ENCODE results near the gene CCNF.

CCNF gene

DNA sequence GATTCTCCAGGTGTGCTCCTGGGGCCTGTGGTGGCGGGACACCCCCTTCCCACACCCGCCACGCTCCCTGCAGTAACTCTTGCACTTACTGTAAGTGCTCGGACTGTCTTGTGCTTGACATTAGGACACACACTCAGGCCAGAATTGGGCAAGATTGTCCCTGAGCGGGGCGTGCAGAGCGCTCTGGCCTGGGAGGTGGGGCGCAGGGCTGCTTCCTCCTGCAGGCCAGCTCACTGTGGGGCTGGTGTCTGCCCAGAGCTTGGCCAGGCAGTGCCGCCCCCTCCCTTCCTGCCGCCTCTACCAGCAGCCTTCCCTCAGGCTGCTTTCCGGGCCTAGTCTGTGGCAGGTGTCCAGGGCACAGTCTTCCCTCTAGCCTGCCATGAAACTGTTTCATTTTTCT lies 78.4 kb downstream of the CCNF start:
- no peak for DNase-seq
